ENCODE data around the gene FAM3C.
"Not testable (repeated sequence)": the region's sequence is repeated elsewhere in the genome, so short reads cannot be mapped to it uniquely, and the experiment has no call there.

FAM3C gene, protein sequence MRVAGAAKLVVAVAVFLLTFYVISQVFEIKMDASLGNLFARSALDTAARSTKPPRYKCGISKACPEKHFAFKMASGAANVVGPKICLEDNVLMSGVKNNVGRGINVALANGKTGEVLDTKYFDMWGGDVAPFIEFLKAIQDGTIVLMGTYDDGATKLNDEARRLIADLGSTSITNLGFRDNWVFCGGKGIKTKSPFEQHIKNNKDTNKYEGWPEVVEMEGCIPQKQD

DNA sequence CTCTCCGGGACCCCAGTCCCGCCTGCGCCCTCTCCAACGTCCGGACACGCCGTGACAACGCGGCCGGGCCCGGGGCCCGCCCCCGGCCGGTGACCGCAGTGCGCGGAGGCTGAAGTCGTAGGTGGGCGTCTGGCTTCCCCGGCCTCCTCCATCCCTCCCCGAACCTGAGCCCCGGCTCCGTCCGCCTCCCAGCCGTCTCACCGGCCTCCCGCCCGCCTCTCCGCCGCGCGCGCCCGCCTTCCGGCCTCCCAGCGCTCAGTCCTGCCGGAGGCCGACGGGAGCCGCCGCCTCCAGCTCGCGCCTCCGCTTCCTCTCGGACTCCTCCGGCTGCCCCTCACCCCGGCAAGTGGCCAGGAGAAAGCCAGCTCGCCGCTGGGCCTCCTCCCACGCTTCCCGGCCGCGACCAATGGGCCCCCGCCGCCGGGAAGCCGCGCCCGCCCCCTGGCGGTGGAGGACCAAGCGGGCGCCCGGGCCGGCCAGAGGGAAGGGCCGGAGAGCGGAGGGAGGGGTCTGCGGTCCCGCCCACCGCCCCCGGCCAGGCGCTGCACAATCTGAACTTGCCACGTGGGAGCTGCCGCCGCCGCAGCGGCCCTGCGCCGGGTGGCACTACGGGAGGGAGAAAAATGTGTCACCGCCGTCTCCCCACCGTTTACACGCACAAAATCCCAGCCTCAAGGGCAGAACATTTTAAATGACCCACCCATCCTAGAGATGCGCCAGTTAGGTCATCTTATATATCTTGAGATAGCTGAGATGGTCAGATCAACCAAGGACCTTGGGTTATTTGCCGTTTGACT is at the start of gene FAM3C:
FAM3C (minus strand) TSS at position 348 of the 797 bp plus-strand sequence. CDS start 13,339 bp downstream, outside the sequence.
- peak; percentile 90 for DNase-seq

DNA sequence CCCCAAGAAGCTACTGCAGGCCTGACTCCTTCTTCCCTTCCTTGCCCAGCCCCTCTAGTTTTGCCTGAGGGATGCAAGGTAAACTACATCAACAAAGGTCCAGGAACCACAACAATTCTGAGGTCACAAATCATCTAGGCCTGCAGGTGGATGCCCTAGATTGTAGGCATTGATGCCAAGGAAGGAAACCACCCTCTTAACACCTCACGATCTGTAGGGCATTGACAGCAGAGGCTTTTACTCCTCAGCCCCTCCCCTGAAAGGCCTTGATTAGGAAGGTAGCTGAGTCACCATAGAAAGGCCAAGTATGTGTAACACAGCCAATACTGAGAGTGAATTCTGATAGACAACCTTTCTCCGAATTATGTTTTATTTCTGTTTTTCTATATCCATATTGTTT is 46.7 kb upstream of the FAM3C start:
- DNase-seq: no peak

DNA sequence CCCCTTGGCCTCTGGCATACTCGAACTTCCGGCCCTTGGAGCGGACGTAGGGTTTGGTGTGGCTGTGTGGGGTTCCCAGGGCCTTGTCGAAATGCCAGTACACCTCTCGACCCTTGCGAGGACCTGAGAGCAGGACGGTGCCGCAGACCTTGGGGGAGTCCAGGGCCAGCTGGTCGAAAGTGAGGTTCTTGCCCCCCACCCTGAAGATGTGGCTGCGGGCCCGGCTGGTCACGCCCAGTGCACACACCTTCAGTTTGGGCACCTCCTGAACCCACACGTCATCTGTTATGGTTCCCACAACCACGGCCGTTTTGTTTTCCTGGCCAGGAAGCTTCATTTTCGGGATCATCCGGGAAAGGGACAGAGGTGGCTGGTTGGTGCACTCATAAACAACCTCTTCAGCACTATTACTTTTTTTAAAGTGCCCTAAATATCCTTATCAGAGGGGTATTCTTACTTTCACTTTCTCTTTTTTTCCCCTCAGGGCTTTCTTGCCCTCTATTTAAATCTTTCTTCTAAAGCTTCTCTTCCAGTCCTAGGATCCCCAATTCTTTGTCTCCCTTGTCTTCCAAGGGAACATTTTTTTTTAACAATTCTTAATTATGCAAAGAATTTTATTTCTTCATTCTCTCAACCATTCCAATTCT is 44.9 kb upstream of the FAM3C start:
- no peak for DNase-seq

DNA sequence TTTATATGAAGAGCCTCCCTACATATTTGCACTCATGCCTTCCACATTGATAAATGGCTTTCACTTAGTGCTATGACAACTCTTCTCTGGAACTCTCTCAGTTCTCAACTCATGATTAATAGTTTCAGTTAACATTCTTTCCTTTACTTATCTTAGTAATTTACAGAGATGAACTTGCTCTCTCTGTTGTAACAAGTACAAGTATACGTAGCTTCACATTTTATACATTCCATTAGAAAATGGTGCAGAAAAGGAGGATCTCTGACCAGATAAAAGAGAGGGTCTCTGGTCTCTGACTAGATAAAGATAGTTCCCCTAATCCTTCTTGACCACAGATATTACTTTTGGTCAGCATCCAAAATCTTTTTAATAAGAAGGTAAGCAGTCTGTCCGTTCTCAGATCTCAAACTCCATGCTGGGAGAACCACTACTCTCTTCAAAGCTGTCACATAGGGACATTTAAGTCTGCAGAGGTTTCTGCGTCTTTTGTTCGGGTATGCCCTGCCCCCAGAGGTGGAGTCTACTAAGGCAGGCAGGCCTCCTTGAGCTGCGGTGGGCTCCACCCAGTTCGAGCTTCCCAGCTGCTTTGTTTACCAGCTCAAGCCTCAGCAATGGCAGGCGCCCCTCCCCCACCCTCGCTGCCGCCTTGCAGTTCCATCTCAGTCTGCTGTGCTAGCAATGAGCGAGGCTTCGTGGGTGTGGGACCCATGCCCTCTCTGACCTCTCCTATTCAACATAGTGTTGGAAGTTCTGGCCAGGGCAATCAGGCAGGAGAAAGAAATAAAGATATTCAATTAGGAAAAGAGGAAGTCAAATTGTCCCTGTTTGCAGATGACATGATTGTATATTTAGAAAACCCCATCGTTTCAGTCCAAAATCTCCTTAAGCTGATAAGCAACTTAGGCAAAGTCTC is 42.2 kb upstream of the FAM3C start:
- peak; percentile 22 for DNase-seq

DNA sequence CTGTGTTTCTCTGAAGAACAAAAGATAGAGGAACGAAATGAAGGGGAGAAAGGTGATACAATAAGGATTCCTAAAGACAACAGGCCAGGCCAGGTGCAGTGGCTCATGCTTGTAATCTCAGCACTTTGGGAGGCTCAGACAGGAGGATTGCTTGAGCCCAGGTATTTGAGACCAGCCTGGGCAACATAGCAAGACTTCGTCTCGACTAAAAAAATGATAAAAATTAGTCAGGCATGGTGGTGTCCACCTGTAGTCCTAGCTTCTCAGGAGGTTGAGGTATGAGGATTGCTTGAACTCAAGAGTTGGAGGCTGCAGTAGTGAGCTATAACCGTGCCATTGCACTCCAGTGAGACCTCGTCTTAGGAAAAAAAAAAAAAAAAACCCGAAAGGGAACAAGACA is 41.4 kb upstream of the FAM3C start:
- no peak for DNase-seq

DNA sequence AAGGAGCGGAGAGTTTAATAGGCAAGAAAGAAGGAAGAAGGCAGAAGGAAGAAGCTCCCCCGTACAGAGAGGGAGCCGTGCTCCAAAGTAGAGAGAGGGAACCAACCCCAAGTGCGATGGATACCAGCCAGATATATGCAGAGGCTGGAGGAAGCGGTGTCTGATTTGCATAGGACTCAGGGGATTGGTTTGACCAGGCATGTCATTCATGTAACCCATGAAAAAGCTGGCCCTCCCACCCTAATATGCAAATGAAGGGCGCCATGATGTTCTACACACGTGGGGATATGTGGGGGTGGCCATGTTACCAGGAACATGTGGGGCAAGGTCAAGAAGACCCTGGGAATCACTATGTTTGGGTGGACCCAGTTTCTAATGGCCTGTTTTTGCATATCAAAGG is 40.6 kb upstream of the FAM3C start:
- no peak for DNase-seq

DNA sequence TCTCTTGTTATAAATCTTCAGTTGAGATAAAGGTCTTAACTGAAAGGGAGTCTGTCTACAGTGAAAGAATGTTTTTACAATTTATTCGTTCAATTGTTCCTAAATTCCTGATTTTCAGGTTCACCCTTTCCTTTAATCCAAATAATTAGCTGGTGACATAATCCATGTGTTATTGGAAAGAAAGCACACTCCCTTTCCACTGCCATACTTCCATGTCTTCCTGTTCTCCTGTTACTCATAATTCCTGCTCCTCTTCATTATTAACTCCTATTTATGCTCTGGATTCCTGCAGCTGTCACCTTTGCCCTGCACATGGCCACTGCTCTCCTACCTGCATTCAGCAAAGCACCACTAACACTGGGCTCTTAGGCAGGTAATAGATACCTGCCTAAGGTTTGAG is 40.0 kb upstream of the FAM3C start:
- no peak for DNase-seq

DNA sequence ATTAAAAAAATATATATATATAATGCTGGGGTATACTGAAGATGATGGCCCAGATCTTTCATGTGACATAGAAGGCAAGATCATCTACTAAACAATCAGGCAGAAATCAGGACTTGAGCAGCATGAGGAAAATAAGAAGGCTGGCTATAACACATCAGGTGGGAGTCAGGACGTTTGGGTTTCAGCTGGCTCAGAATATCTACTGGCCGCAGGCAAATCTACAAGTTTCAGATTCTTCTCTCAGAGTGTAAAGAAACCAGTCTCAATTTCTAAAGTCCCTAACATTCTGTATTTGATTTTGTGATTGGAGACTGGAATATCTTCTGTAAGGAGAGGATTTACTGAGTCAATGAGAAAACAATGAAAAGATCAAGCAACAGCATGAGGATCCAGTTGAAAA is 37.7 kb upstream of the FAM3C start:
- DNase-seq: no peak

DNA sequence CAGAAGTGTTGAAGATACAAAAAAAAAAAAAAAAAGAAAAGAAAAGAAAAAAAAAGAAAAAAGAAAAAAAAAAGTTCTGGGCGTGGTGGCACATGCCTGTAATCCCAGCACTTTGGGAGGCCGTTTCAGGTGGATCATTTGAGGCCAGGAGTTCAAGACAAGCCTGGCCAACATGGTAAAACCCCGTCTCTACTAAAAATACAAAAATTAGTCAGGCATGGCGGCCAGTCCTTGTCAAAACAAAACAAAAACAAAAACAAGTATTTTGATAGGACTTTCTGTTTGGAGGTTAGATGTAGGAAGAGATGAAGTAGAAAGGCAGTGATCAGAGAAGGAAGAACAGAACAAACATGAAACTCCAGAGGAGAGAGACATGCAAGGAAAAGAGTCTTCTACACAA is 36.4 kb upstream of the FAM3C start:
- DNase-seq: not testable (repeated sequence)

DNA sequence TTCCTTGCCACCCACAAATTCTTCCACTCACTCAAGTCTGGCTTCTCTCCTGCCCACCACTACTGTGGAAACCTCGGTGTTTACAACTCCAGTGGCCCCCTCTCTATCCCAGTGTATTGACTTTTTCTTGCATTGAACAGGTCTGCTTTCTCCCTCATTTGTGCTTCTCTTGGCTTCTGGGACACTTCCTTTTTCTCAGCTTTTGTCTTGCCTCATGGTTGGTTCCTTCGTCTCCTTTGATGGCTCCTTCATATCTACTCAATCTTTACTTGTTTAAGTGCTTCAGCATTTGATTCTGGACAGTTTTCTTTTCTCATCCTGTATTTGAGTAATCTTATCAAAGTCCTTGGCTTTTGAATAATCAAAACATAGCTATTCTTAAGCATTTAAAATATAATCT is 35.9 kb upstream of the FAM3C start:
- DNase-seq: no peak

DNA sequence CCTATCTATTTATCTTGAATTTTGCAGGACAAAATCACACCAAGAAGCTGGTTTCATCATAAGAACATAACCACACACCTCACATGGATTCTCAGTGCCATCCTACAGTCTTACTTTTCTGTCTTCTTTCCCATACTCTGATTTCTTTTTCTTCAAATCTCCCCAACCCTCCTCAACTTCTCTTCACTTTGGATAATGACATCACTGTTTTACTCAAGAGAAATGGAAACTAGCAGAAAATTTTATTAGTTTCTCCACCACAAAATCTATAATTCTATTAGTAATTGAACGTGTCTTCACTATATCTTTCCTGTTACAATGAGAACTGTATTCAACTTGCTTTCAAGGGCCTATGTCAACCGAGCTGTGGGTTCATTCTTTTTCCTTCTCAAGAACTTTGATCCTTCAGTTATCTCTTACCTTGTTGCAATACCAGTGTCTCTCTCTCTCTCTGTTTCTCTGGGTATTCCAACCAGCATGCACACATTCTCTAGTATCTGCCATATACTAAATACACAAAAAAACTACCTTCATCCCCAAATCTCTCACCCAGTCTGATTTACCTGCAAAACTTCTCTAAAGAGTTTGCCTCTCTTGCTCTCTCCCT is 35.4 kb upstream of the FAM3C start:
- DNase-seq: no peak

DNA sequence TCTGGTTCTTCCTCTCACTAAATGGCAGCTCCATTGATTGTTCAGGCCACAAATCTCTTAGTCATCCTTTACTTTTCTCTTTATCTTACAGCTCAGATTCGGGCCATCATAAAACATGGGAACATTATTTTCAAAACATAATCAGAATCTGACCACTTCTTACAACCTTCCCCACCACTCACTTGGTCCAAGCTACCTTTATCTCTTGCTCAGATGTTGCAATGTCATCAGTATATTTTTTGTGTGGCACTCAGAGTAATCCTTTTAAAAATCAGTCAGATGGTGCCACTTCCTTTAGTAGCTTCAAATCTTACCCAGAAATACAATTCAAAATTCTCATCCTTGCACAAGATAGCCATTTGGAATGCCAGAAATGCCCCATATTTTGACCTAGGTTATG is 34.5 kb upstream of the FAM3C start:
- no peak for DNase-seq

DNA sequence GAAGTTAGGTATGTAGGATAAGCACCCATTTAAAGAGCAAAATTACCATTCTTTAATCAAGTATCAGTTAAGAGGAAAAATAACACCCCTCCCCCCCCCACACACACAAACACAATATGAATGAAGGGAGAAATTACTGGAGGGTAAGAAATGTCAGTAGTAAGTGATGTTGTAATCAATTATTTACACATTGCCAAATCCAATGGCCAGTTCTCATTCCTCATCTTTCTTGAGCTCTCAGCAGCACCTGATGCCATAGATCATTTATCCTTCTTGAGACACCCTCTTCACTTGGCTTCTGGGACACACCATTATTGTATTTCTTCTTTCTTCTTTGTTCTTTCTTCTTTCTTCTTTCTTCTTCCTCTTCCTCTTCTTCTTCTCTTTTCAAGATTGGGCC is 33.7 kb upstream of the FAM3C start:
- no peak for DNase-seq

DNA sequence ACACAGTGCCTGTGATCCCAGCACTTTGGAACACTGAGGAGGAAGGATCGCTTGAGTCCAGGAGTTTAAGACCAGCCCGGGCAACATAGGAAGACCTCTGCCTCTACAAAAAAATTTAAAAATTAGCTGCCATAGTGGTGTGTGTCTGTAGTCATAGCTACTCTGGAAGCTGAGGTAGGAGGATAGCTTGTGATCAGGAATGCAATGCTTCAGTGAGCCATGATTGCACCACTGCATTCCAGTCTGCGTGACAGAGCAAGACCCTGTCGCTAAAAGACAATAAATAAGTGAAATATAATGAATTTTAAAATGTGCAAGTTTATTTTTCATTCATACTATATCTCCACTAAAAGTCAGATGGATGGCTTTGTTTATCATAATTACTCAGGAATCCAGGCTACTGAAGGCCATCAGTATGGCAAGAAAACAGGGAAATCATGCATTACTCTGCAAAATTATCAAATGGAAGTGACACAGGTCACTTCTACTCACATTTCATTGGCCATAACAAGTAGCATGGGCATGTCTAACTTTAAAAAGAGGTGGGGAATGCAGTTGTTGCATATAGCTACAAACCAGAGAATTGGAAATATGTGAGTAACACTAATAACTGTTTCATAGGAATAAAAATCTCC is 32.9 kb upstream of the FAM3C start:
- DNase-seq: peak; percentile 24

DNA sequence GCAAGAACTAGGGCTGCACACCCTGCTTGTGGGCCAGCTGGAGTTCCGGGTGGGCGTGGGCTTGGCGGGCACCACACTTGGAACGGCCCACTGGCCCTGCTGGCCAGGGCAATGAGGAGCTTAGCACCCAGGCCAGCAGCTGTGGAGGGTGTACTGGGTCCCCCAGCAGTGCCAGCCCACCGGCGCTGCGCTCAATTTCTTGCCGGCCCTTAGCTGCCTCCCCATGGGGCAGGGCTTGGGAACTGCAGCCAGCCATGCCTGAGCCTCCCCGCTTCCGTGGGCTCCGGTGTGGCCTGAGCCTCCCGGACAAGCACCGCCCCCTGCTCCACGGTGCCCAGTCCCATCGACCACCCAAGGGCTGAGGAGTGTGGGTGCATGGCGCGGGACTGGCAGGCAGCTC is 25.6 kb upstream of the FAM3C start:
- not testable (repeated sequence) for DNase-seq

DNA sequence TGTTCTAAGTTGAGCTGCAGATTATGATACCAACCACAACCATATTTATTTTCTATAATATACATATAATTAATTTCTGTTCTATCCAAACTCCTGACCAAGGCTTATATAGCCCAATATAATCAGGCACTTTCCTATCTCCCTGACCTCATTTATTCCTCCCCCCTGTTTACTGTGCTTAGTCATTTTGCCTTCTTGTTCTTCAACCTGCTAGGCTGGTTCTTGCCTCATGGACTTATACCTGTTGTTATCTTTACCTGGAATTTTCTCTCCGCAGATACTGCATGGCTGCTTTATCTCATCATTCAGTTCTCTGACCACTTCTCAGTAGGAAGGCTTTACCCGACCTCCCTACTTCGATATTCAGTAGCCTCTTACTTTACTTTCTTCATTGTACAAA is 24.9 kb upstream of the FAM3C start:
- no peak for DNase-seq

DNA sequence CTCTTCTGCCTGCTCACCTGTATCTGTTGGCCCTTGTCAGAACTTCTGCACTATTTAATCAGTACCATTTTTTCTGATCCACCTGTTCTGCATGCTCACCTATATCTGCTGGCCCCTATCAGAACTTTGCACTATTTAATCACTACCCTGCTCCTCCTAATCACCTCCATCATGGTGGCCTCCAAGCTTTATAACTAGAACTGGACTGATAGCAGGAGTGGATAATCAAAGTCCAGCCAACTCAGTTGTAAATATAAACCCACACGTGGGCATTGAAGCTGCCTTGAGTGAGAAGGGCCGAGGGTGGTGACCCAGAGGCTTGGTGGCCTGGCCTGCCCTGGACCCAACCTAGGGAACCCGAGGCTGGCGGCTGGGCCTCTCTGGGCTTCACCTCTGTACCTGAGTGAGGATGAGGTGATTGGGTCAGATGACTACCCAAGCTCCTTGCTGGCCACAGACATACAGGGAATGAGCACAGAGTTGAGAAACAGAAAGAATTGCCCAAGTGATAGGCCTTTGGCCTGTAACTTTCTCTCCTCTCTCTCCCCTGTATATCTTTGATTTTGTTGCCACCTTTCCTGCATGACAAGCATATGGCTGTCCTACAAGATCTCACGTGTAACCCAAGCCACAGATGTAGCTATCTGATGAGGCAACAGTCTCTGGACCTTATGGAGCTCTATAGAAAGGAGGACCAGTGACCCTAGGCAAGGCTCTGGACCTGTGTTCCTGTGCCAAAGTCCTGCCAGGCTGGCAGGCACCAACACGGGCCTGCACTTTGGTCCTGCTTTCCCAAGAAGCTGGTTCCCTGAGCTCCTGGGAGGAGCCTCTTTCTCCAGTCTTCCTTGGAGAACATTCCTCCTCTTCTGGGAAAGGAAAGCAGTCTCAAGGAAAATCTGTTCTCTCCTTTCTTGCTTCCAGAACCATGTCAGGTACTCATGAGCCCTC is 23.4 kb upstream of the FAM3C start:
- DNase-seq: no peak

DNA sequence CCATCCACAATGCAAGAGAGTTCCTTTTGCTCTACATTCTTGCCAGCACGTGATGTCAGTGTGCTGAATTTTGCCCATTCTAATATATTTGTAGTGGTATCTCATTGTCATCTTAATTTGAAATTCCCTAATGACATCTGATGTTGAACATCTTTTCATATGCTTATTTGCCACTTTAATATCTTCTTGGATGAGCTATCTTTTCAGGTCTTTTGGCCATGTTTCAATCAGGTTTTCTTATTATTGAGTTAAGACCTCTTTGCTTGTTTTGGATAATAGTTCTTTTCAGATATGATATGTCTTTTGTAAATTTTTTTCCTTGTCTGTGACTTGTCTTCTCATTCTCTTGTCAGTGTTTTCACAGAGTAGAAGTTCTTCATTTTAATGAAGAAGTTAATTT is 20.4 kb upstream of the FAM3C start:
- no peak for DNase-seq

DNA sequence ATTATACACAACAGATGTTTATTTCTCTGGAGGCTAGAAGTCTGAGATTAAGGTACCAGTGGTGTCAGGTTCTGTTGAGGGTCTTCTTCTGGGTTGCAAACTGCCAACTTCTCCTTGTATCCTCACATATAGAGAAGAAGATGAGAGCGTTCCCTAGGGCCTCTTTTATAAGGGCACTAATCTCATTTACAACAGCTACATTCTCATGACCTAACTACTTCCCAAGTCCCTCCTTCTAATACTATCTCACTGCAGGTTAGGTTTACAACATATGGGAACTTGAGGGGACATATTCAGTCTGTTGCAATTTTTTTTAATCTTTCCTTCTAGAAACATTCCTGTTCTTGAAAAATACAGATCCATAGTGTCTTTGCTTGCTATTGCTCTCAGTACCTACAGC is 18.3 kb upstream of the FAM3C start:
- no peak for DNase-seq

DNA sequence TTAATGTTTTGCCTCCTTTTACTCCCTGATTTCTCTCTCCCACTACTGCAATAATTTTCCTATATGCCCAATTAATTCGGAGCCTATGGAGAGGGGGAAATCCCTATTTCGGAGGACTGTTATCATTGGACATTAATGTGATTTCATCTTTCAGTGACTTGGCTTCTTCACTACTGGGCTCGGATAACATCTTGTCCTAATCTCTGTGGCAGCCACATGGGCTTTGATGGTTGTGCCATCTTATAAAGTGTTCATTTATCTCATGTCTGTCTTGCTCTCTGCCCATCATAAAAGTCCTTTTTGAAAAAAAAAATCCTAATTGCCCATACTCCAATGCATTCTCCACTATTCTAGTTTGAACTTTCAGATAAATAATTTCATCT is 15.5 kb upstream of the FAM3C start:
- no peak for DNase-seq

Data from HCEC 1CT (cell line).